Uterus (tissue), 2 donors: ENCODE data around the gene TERT.
"Not testable (repeated sequence)": the region's sequence is repeated elsewhere in the genome, so short reads cannot be mapped to it uniquely, and the experiment has no call there.

ENCODE experiments used
- POLR2A ChIP-seq, 2 donors: fragments of 450-650 bp; IDR thresholded peaks; one replicate each; pipeline ENCODE4 v1.6.1; 2016; ENCODE audit warnings: antibody characterized with exemption in 2 of 2, mild to moderate bottlenecking in 1 of 2, moderate library complexity in 1 of 2
- TF ChIP-seq, protein P1 (sequence below), 4 experiments: fragments of 200-600 bp in 2 of 4; fragments of 450-650 bp in 2 of 4; sonication (generic) in 2 of 4; IDR thresholded peaks; one replicate each; pipeline ENCODE4 v1.5.1; 2016 to 2019; ENCODE audit warnings: antibody characterized with exemption in 4 of 4, mild to moderate bottlenecking in 2 of 4, moderate library complexity in 1 of 4

DNA sequence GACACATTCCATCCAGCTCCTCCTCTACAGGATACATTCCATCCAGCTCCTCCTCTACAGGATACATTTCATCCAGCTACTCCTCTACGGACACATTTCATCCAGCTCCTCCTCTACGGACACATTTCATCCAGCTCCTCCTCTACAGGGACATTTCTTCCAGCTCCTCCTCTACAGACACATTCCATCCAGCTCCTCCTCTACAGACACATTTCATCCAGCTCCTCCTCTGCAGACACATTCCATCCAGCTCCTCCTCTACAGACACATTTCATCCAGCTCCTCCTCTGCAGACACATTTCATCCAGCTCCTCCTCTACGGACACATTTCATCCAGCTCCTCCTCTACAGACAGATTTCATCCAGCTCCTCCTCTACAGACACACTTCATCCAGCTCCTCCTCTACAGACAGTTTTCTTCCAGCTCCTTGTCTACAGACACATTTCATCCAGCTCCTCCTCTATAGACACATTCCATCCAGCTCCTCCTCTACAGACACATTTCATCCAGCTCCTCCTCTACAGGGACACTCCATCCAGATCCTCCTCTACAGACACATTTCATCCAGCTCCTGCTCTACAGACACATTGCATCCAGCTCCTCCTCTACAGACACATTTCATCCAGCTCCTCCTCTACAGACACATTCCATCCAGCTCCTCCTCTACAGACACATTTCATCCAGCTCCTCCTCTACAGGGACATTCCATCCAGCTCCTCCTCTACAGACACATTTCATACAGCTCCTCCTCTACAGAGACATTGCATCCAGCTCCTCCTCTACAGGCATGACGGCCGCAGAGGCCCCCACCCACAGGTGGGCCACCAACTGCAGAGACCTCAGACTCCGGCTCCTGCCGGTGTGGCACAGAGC lies 33.6 kb upstream of the TERT start:
- TF ChIP-seq, protein P1, sequence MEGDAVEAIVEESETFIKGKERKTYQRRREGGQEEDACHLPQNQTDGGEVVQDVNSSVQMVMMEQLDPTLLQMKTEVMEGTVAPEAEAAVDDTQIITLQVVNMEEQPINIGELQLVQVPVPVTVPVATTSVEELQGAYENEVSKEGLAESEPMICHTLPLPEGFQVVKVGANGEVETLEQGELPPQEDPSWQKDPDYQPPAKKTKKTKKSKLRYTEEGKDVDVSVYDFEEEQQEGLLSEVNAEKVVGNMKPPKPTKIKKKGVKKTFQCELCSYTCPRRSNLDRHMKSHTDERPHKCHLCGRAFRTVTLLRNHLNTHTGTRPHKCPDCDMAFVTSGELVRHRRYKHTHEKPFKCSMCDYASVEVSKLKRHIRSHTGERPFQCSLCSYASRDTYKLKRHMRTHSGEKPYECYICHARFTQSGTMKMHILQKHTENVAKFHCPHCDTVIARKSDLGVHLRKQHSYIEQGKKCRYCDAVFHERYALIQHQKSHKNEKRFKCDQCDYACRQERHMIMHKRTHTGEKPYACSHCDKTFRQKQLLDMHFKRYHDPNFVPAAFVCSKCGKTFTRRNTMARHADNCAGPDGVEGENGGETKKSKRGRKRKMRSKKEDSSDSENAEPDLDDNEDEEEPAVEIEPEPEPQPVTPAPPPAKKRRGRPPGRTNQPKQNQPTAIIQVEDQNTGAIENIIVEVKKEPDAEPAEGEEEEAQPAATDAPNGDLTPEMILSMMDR (IDR thresholded peaks at IDR 0.05), result not testable (repeated sequence)
- not testable (repeated sequence) for TF ChIP-seq POLR2A (IDR thresholded peaks at IDR 0.05)
